HEK293 (cell line): ENCODE results near the gene SULT4A1.

Experiments used
- CTCF ChIA-PET: fragments of 350-600 bp; formaldehyde crosslinking; extraction: SDS; loops from one replicate; lab custom pipeline; 2021; ENCODE audit warnings: antibody characterized with exemption; lab: Yijun Ruan, JAX
- POLR2A ChIA-PET: fragments of 300-600 bp; formaldehyde crosslinking; extraction: SDS; loops from one replicate; lab custom pipeline; 2020; ENCODE audit warnings: antibody characterized with exemption, inconsistent platforms; lab: Yijun Ruan, JAX
- H3K27ac ChIP-seq: fragments of 200-500 bp; sonication (Bioruptor generic); 2 replicates; pipeline ENCODE4 v1.5.1; 2014; ENCODE audit warnings: low read depth, low read length, control low read depth, inconsistent platforms; ENCODE audit errors: extremely low read depth
- H3K36me3 ChIP-seq, 2 experiments: fragments of 200-500 bp in 1 of 2; sonication (Bioruptor generic) in 1 of 2; 1 replicate in 1 of 2; 2 replicates in 1 of 2; pipeline ENCODE4 v1.5.1; 2014 to 2017; ENCODE audit warnings: inconsistent platforms in 2 of 2, low read length in 2 of 2; ENCODE audit not compliant: control insufficient read depth in 2 of 2, insufficient read depth in 1 of 2
- H3K4me1 ChIP-seq: fragments of 200-500 bp; sonication (Bioruptor generic); 2 replicates; pipeline ENCODE4 v1.5.1; 2014; ENCODE audit warnings: mild to moderate bottlenecking, low read length, inconsistent platforms; ENCODE audit not compliant: control insufficient read depth, insufficient read depth
- H3K4me3 ChIP-seq: 2 replicates; pipeline ENCODE4 v1.5.1; 2011; ENCODE audit warnings: low read depth, mild to moderate bottlenecking, control low read depth, low read length, moderate library complexity
- H3K9me3 ChIP-seq: fragments of 200-500 bp; sonication (Bioruptor generic); 2 replicates; pipeline ENCODE4 v1.5.1; 2014; ENCODE audit warnings: low read depth, low read length, inconsistent platforms; ENCODE audit not compliant: control insufficient read depth, insufficient read depth
- HOXC10 ChIP-seq: sonication (generic); formaldehyde crosslinking; IDR thresholded peaks from 2 replicates; pipeline ENCODE4 v1.8.1; 2023; ENCODE audit warnings: mild to moderate bottlenecking, missing genetic modification reagents
- KLF8 ChIP-seq: fragments of 450-650 bp; formaldehyde crosslinking; IDR thresholded peaks from 2 replicates; pipeline ENCODE4 v1.5.1; 2016; ENCODE audit warnings: missing biosample characterization, missing genetic modification characterization
- PATZ1 ChIP-seq: fragments of 450-650 bp; formaldehyde crosslinking; IDR thresholded peaks from 2 replicates; pipeline ENCODE4 v1.5.1; 2016; ENCODE audit warnings: missing biosample characterization, missing genetic modification characterization
- SETDB1 ChIP-seq: IDR thresholded peaks from one replicate; pipeline ENCODE4 v1.6.1; 2017; ENCODE audit warnings: mild to moderate bottlenecking, low read length, moderate library complexity, mixed read lengths; ENCODE audit not compliant: insufficient read length
- ZBTB6 ChIP-seq: fragments of 450-650 bp; formaldehyde crosslinking; IDR thresholded peaks from 2 replicates; pipeline ENCODE4 v1.5.1; 2017; ENCODE audit warnings: missing biosample characterization, missing genetic modification characterization
- ZFP69B ChIP-seq: fragments of 450-650 bp; formaldehyde crosslinking; IDR thresholded peaks from 2 replicates; pipeline ENCODE4 v1.5.1; 2016; ENCODE audit warnings: missing biosample characterization, missing genetic modification characterization
- ZNF2 ChIP-seq: fragments of 450-650 bp; formaldehyde crosslinking; IDR thresholded peaks from 2 replicates; pipeline ENCODE4 v1.5.1; 2016; ENCODE audit warnings: missing biosample characterization, missing genetic modification characterization
- ZNF274 ChIP-seq, 2 experiments: fragments of 200-500 bp in 1 of 2; fragments of 450-650 bp in 1 of 2; sonication (Bioruptor generic) in 1 of 2; formaldehyde crosslinking in 1 of 2; IDR thresholded peaks; 2 replicates each; pipeline versions ENCODE4 v1.5.1 to v1.6.1; 2014 to 2016; ENCODE audit warnings: borderline replicate concordance in 1 of 2, inconsistent platforms in 1 of 2, low read length in 1 of 2, missing biosample characterization in 1 of 2, missing genetic modification characterization in 1 of 2
- ZNF48 ChIP-seq: fragments of 450-650 bp; formaldehyde crosslinking; IDR thresholded peaks from 2 replicates; pipeline ENCODE4 v1.5.1; 2016; ENCODE audit warnings: missing biosample characterization, missing genetic modification characterization
- ZNF513 ChIP-seq: fragments of 450-650 bp; IDR thresholded peaks from 2 replicates; pipeline ENCODE4 v1.5.1; 2018; ENCODE audit warnings: missing biosample characterization, missing genetic modification characterization
- ZNF654 ChIP-seq: fragments of 450-650 bp; formaldehyde crosslinking; IDR thresholded peaks from 2 replicates; pipeline ENCODE4 v1.5.1; 2016; ENCODE audit warnings: low read depth, missing biosample characterization, missing genetic modification characterization
- ZNF701 ChIP-seq: fragments of 450-650 bp; formaldehyde crosslinking; IDR thresholded peaks from 2 replicates; pipeline ENCODE4 v1.5.1; 2016; ENCODE audit warnings: missing biosample characterization, missing genetic modification characterization
- ZNF747 ChIP-seq: fragments of 450-650 bp; formaldehyde crosslinking; IDR thresholded peaks from 2 replicates; pipeline ENCODE4 v1.5.1; 2016; ENCODE audit warnings: missing biosample characterization, missing genetic modification characterization

SULT4A1 gene

GRCh38 chr22:43798492-43798891 lies 63.8 kb downstream of the SULT4A1 start (continued):
- TF ChIP-seq ZNF513 (tag by site-specific recombination) (no peak), SETDB1 (no peak), ZNF747 (tag by site-specific recombination) (no peak), ZBTB6 (tag by site-specific recombination) (no peak), KLF8 (tag by site-specific recombination) (no peak), PATZ1 (tag by site-specific recombination) (no peak)

- Histone ChIP-seq H3K27ac (no peak overlapping the region), H3K4me1 (no peaks in the 10 kb centered on the region), H3K36me3 (no peaks in the 10 kb centered on the region), H3K9me3 (no peaks in the 10 kb centered on the region), H3K4me3 (no peak overlapping the region)
- CTCF ChIA-PET: interaction anchor here (0.6 to 1.5 kb wide), 11 partner anchors 9 to 567 kb away, joined by 3 to 7 read pairs (median 3); no protein-coding TSS in a partner anchor
- POLR2A ChIA-PET: interaction anchor here (0.8 kb wide), 1 partner anchor 15 kb away, joined by 3 read pairs; the partner anchor contains the start of gene EFCAB6
- no peak for TF ChIP-seq ZNF2 (tag by site-specific recombination)
- TF ChIP-seq ZNF654: 0 out of 2 replicates have a peak, but pooled peaks have one; percentile 18
These were observed 65.7 kb downstream of the SULT4A1 start for GRCh38 chr22:43796567-43796966.

GRCh38 chr22:43795320-43795719 lies 67.0 kb downstream of the SULT4A1 start:
- no peak overlapping the region for H3K27ac ChIP-seq
- H3K4me3 ChIP-seq: no peak overlapping the region
- TF ChIP-seq PATZ1 (tag by site-specific recombination) (no peak), ZFP69B (no peak), ZNF701 (tag by site-specific recombination) (no peak), ZNF274 (IDR thresholded peaks at IDR 0.05; ENCODE audit: low read length) (no peak), ZNF274 (tag by site-specific recombination; IDR thresholded peaks at IDR 0.05; ENCODE audit: borderline replicate concordance) (no peak), ZNF48 (tag by site-specific recombination) (no peak), HOXC10 (CRISPR knock-in tag) (no peak)
- CTCF ChIA-PET: interaction anchor here (0.7 kb wide), 1 partner anchor 29 kb away, joined by 3 read pairs; no protein-coding TSS in a partner anchor
- no peaks in the 10 kb centered on the region for H3K9me3 ChIP-seq
- no peaks in the 10 kb centered on the region for H3K36me3 ChIP-seq
- POLR2A ChIA-PET: no interaction called here
- H3K4me1 ChIP-seq: no peaks in the 10 kb centered on the region
